ENCODE data around the gene PPP1R3F.

GRCh38 chrX:49310371-49310770 is 40.8 kb downstream of the PPP1R3F start:
- TF ChIP-seq CTCF (IDR thresholded peaks at IDR 0.05) (no peak), EP300 (IDR thresholded peaks at IDR 0.05) (no peak), POLR2AphosphoS5 (IDR thresholded peaks at IDR 0.05) (no peak), POLR2A (IDR thresholded peaks at IDR 0.05) (no peak)

Measured in stomach (tissue), 4 donors.